A673 (cell line): ENCODE data around the gene GIPC2. TPM values are rescaled to one million over a fixed set of nuclear protein-coding genes. Genes with fewer than 3 reads are reported as not detected.

Experiments used
- BruUV-seq: library from RNA; stranded (reverse); fragments of 400-500 nt; replicated peaks from 2 replicates; lab custom pipeline; 2021; lab: Mats Ljungman, UMichigan
- CTCF ChIA-PET: fragments of 300-600 bp; sonication (Branson Sonifier 250); formaldehyde crosslinking; loops from one replicate; lab custom pipeline; 2022; ENCODE audit warnings: antibody characterized with exemption; lab: Charles Lee
- POLR2A ChIA-PET: fragments of 300-600 bp; sonication (Branson Sonifier 250); formaldehyde crosslinking; loops from one replicate; lab custom pipeline; 2022; ENCODE audit warnings: antibody characterized with exemption; ENCODE audit not compliant: low non-redundant PET; lab: Charles Lee
- DNase-seq: peaks from one replicate; pipeline ENCODE4 v3.0.0-alpha.2; 2015; ENCODE audit warnings: low spot score
- H3K27ac ChIP-seq: fragments of 200-600 bp; sonication (generic); 2 replicates; pipeline ENCODE4 v1.5.1; 2016; ENCODE audit warnings: mixed run types, low read depth, mild to moderate bottlenecking, mixed read lengths, antibody characterized with exemption, low read length; ENCODE audit not compliant: poor library complexity, severe bottlenecking
- H3K27me3 ChIP-seq: fragments of 200-600 bp; sonication (generic); replicated peaks from 2 replicates; pipeline ENCODE4 v1.6.1; 2017; ENCODE audit warnings: mixed run types, low read depth, mild to moderate bottlenecking, mixed read lengths, antibody characterized with exemption, low read length; ENCODE audit not compliant: insufficient read depth, poor library complexity
- H3K36me3 ChIP-seq: fragments of 200-600 bp; sonication (generic); 2 replicates; pipeline ENCODE4 v1.6.1; 2016; ENCODE audit warnings: mixed run types, mild to moderate bottlenecking, mixed read lengths, antibody characterized with exemption, low read length; ENCODE audit not compliant: insufficient read depth, poor library complexity, severe bottlenecking
- H3K4me1 ChIP-seq: fragments of 200-600 bp; sonication (generic); 2 replicates; pipeline ENCODE4 v1.6.1; 2017; ENCODE audit warnings: mixed run types, mild to moderate bottlenecking, mixed read lengths, antibody characterized with exemption, low read length; ENCODE audit not compliant: insufficient read depth, poor library complexity, severe bottlenecking
- H3K4me3 ChIP-seq: fragments of 200-600 bp; sonication (generic); 2 replicates; pipeline ENCODE4 v1.5.1; 2016; ENCODE audit warnings: low read depth, mixed run types, mild to moderate bottlenecking, mixed read lengths, low read length; ENCODE audit not compliant: poor library complexity, severe bottlenecking
- H3K9me3 ChIP-seq: fragments of 200-600 bp; sonication (generic); 2 replicates; pipeline ENCODE4 v1.6.1; 2016; ENCODE audit warnings: mixed run types, low read depth, mild to moderate bottlenecking, mixed read lengths, antibody characterized with exemption, low read length; ENCODE audit not compliant: poor library complexity, severe bottlenecking
- EZH2 ChIP-seq: fragments of 200-600 bp; sonication (generic); IDR thresholded peaks from 2 replicates; pipeline ENCODE4 v1.6.1; 2017; ENCODE audit warnings: borderline replicate concordance, low read depth, mild to moderate bottlenecking, mixed read lengths, antibody characterized with exemption, low read length; ENCODE audit not compliant: poor library complexity, severe bottlenecking
- intact Hi-C: fragments of 100-400 bp; cut with micrococcal nuclease; formaldehyde crosslinking; loops from one replicate; pipeline ENCODE4 v1.10.0; 2022; ENCODE audit not compliant: unreplicated experiment
- total RNA-seq: library from RNA; stranded (reverse); gene quantifications from 2 replicates; pipeline ENCODE4 v1.2.3, GENCODE V29; 2021
- TF ChIP-seq, protein P1 (sequence below): fragments of 300-800, 200-600 bp; sonication (generic); conservative IDR thresholded peaks from 2 replicates; pipeline ENCODE4 v1.5.1; 2017; ENCODE audit warnings: low read depth, mild to moderate bottlenecking, antibody characterized with exemption, low read length, moderate library complexity, mixed read lengths

The GIPC2 gene
- total RNA-seq, 1 experiment from 2014 or later = not detected

DNA sequence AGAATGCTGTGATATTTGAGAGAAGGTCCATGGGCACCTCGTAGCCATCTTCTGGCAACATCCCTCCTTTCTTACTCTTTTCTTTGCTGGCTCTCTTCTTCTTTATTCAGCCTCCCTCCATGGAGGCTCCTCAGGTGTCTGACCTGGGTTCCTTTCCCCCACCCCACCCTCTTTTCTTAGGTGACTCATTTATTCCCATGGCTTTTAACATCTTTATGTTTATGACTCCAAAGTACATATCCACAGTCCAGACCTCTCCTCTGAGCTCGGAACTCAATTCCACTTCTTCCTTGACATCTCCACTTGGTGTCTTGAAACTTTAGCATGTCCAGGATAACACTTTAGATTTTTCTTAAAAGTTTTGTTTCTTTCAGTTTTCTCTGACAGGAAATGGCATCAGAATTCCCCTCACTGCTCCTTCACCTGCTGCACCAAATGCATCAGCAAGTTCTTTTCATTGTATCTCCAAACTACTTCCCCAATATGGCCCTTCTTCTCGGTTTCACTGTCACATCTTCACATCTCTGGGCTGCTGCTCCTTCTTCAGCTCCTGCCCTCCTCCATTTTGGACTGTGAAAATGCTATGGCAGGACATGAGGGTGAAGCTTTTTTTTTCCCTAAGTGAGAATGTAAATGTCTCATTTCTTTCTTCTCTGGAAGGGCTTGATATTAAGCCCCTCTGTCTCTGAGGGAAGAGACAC, 95.9 kb downstream of the GIPC2 start:
- ChIA-PET CTCF (interaction anchor here (0.7 kb wide), 2 partner anchors 10 to 464 kb away, joined by 3 to 5 read pairs; no protein-coding TSS in a partner anchor), POLR2A (no interaction called here)
- Histone ChIP-seq H3K9me3 (no peaks in the 10 kb centered on the region), H3K27me3 (no peaks in the 10 kb centered on the region), H3K4me1 (peaks cover 16% of the 10 kb centered on the region), H3K27ac (no peak overlapping the region), H3K36me3 (no peaks in the 10 kb centered on the region), H3K4me3 (no peak overlapping the region)
- no peak for DNase-seq
- intact Hi-C loops = loop anchor here (10.0 kb wide), 1 partner anchor 273 kb away; no protein-coding TSS in a partner anchor
- TF ChIP-seq EZH2 = no peak
- TF ChIP-seq, protein P1, sequence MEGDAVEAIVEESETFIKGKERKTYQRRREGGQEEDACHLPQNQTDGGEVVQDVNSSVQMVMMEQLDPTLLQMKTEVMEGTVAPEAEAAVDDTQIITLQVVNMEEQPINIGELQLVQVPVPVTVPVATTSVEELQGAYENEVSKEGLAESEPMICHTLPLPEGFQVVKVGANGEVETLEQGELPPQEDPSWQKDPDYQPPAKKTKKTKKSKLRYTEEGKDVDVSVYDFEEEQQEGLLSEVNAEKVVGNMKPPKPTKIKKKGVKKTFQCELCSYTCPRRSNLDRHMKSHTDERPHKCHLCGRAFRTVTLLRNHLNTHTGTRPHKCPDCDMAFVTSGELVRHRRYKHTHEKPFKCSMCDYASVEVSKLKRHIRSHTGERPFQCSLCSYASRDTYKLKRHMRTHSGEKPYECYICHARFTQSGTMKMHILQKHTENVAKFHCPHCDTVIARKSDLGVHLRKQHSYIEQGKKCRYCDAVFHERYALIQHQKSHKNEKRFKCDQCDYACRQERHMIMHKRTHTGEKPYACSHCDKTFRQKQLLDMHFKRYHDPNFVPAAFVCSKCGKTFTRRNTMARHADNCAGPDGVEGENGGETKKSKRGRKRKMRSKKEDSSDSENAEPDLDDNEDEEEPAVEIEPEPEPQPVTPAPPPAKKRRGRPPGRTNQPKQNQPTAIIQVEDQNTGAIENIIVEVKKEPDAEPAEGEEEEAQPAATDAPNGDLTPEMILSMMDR = no peak
- no TSS peak for BruUV-seq

DNA sequence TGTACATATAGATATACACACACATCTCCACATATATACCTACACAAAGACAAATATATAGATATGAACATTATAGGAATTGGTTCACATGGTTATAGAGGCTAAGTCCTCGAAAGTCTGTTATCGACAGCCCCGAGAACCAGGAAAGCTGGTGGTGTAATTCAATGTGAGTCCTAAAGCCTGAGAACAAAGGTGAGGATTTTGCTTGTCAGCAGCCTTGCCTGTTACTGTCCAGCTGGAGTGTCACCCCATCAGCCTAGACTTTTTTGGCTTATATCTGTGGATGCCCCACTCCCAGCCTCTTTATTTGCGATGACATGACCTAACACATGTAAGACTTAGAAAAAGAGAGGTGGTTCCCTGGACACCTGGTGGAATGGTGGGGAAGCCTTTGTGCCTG, 97.0 kb downstream of the GIPC2 start:
- Histone ChIP-seq H3K9me3 (no peaks in the 10 kb centered on the region), H3K27ac (no peak overlapping the region), H3K4me1 (peaks cover 20% of the 10 kb centered on the region), H3K4me3 (no peak overlapping the region), H3K27me3 (no peaks in the 10 kb centered on the region), H3K36me3 (no peaks in the 10 kb centered on the region)
- TF ChIP-seq EZH2 = no peak
- TF ChIP-seq, protein P1 = no peak
- ChIA-PET CTCF (interaction anchor here (0.5 kb wide), 1 partner anchor 302 kb away, joined by 3 read pairs; no protein-coding TSS in a partner anchor), POLR2A (no interaction called here)
- BruUV-seq = no TSS peak
- intact Hi-C loops = loop anchor here (10.0 kb wide), 1 partner anchor 272 kb away; no protein-coding TSS in a partner anchor
- DNase-seq = no peak

DNA sequence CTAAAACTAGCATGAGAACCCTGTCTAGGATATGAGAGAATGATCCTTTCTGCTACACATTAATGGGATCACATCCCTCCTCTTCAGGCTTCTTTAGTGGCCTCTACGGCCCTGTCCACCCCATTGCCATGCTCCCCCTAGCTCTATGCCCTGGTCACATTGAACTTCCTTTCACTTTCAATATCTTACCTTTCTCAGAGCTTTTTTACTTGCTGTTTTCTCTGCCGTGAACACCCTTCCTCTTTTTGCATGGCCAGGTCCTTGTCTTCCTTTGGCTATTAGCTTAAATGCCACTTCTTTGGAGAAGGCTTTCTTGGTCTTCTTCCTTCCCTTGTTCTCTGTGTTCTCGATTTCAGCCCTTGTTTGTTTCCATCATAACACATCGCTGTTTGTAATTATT, 97.4 kb downstream of the GIPC2 start:
- CTCF ChIA-PET = no interaction called here
- DNase-seq = no peak
- POLR2A ChIA-PET = no interaction called here
- H3K4me3 ChIP-seq = no peak overlapping the region
- no peak for TF ChIP-seq EZH2
- TF ChIP-seq, protein P1 = no peak
- no peaks in the 10 kb centered on the region for H3K27me3 ChIP-seq
- intact Hi-C loops = loop anchor here (10.0 kb wide), 1 partner anchor 272 kb away; no protein-coding TSS in a partner anchor
- peaks cover 20% of the 10 kb centered on the region for H3K4me1 ChIP-seq
- H3K36me3 ChIP-seq = no peaks in the 10 kb centered on the region
- H3K9me3 ChIP-seq = no peaks in the 10 kb centered on the region
- BruUV-seq = no TSS peak
- H3K27ac ChIP-seq = no peak overlapping the region
